CD1c-positive myeloid dendritic cell (primary cell): ENCODE measurements around the gene RBM33.
"Not testable (repeated sequence)": the region's sequence is repeated elsewhere in the genome, so short reads cannot be mapped to it uniquely, and the experiment has no call there.

Experiments
- DNase-seq: peaks from one replicate; pipeline ENCODE4 v3.0.0-alpha.2; 2016; ENCODE audit errors: extremely low spot score

The RBM33 gene

GRCh38 chr7:155660758-155661093, 16.3 kb downstream of the RBM33 start:
- no peak for DNase-seq

GRCh38 chr7:155662343-155663043, 18.0 kb downstream of the RBM33 start:
- DNase-seq, result no peak

- no peak for DNase-seq
These were observed 19.5 kb downstream of the RBM33 start for GRCh38 chr7:155663937-155664336.

GRCh38 chr7:155665079-155665956, 20.9 kb downstream of the RBM33 start:
- DNase-seq, result no peak

- peak; percentile 9 for DNase-seq
These were observed 21.5 kb downstream of the RBM33 start for GRCh38 chr7:155665957-155666287.

GRCh38 chr7:155667241-155667829, 22.9 kb downstream of the RBM33 start:
- no peak for DNase-seq

- no peak for DNase-seq
These were observed 25.4 kb downstream of the RBM33 start for GRCh38 chr7:155669717-155670505.

- DNase-seq, result no peak
These were observed 26.1 kb downstream of the RBM33 start for GRCh38 chr7:155670521-155670920.

- no peak for DNase-seq
These were observed 30.1 kb downstream of the RBM33 start for GRCh38 chr7:155674556-155674955.

- DNase-seq, result peak; percentile 48
These were observed 31.6 kb downstream of the RBM33 start for GRCh38 chr7:155676052-155676451.

GRCh38 chr7:155677688-155678087, 33.2 kb downstream of the RBM33 start:
- no peak for DNase-seq

- no peak for DNase-seq
These were observed 35.7 kb downstream of the RBM33 start for GRCh38 chr7:155680124-155680523.

- no peak for DNase-seq
These were observed 36.4 kb downstream of the RBM33 start for GRCh38 chr7:155680864-155681263.

- no peak for DNase-seq
These were observed 37.2 kb downstream of the RBM33 start for GRCh38 chr7:155681663-155682062.

- no peak for DNase-seq
These were observed 38.0 kb downstream of the RBM33 start for GRCh38 chr7:155682484-155682883.

GRCh38 chr7:155683098-155683497, 38.6 kb downstream of the RBM33 start:
- no peak for DNase-seq

- no peak for DNase-seq
These were observed 39.3 kb downstream of the RBM33 start for GRCh38 chr7:155683714-155684113.

GRCh38 chr7:155684543-155684942, 40.1 kb downstream of the RBM33 start:
- DNase-seq, result no peak

- no peak for DNase-seq
These were observed 40.8 kb downstream of the RBM33 start for GRCh38 chr7:155685070-155685790.

GRCh38 chr7:155685791-155686160, 41.3 kb downstream of the RBM33 start:
- DNase-seq, result no peak

- not testable (repeated sequence) for DNase-seq
These were observed 42.3 kb downstream of the RBM33 start for GRCh38 chr7:155686620-155687324.
